Heart right ventricle (tissue), 16 donors: ENCODE data around the gene TCF12. TPM values are rescaled to one million over a fixed set of nuclear protein-coding genes. Genes with fewer than 3 reads are reported as not detected.
A peak's percentile ranks its signal among the peaks of the same experiment; 100 is the strongest.

Experiments
- ATAC-seq, 8 donors: fragments of 200-7000 bp; cut with Tn5 transposase; one replicate each; pipeline ENCODE4 v1.9.1; 2020; ENCODE audit warnings: mild to moderate bottlenecking in 8 of 8, moderate library complexity in 8 of 8, moderate number of reproducible peaks in 1 of 8
- DNase-seq, 2 donors: peaks; one replicate each; pipeline ENCODE4 v3.0.0-alpha.2; 2020
- H3K27ac ChIP-seq, 10 donors: fragments of 200-600 bp; sonication (generic) in 2 of 10; one replicate each; pipeline versions ENCODE4 v1.5.0 to v1.8.0; 2020 to 2022; ENCODE audit warnings: mild to moderate bottlenecking in 3 of 10
- H3K27me3 ChIP-seq, 7 donors: fragments of 200-600 bp; one replicate each; pipeline ENCODE4 v1.8.0; 2021 to 2022; ENCODE audit warnings: mild to moderate bottlenecking in 2 of 7
- H3K36me3 ChIP-seq, 9 donors: fragments of 200-600 bp; sonication (generic) in 1 of 9; one replicate each; pipeline versions ENCODE4 v1.5.0 to v1.8.0; 2020 to 2022; ENCODE audit warnings: mild to moderate bottlenecking in 2 of 9
- H3K4me1 ChIP-seq, 9 donors: fragments of 200-600 bp; sonication (generic) in 1 of 9; one replicate each; pipeline versions ENCODE4 v1.5.0 to v1.8.0; 2020 to 2022; ENCODE audit warnings: mild to moderate bottlenecking in 4 of 9
- H3K4me3 ChIP-seq, 10 donors: fragments of 200-600 bp; sonication (generic) in 2 of 10; one replicate each; pipeline versions ENCODE4 v1.5.0 to v1.8.0; 2020 to 2022; ENCODE audit warnings: mild to moderate bottlenecking in 7 of 10, moderate library complexity in 2 of 10
- H3K9me3 ChIP-seq, 11 donors: fragments of 200-600 bp in 10 of 11; sonication (generic) in 2 of 11; one replicate each; pipeline versions ENCODE4 v1.5.0 to v1.8.0; 2013 to 2022; ENCODE audit warnings: mild to moderate bottlenecking in 2 of 11, control low read depth in 1 of 11, moderate library complexity in 1 of 11
- CTCF ChIP-seq, 9 donors: fragments of 200-600 bp; sonication (generic) in 2 of 9; IDR thresholded peaks; one replicate each; pipeline versions ENCODE4 v1.5.0 to v1.8.0; 2021 to 2022; ENCODE audit warnings: antibody characterized with exemption in 9 of 9, mild to moderate bottlenecking in 5 of 9, moderate library complexity in 1 of 9
- WGBS, 2 donors: extraction: QIAGEN DNeasy Blood & Tissue Kit; methylation state at CpG; one replicate each; pipeline ENCODE4 v1.1.7; 2013; ENCODE audit warnings: inconsistent platforms in 1 of 2; 5-methylcytosine and 5-hydroxymethylcytosine counted together
- intact Hi-C, 10 donors: fragments of 100-400 bp; cut with DNase I; formaldehyde crosslinking; loops; one replicate each; pipeline versions ENCODE4 v1.11.1 to v1.14.2; 2022
- polyA plus RNA-seq, 2 donors: library from polyadenylated mRNA; stranded (reverse); fragments of 200-250 nt; gene quantifications; one replicate each; pipeline ENCODE4 v1.2.3, GENCODE V29; 2013
- total RNA-seq, 10 donors: library from RNA; stranded (reverse); fragmentation: NEBNext Ultra II Directional in 3 of 10; extraction: Animal tissue kit (Norgen Biotek cat#: 25700) in 3 of 10; gene quantifications; one replicate each; pipeline versions ENCODE4 v1.2.1 to v1.2.4, GENCODE V29; 2021 to 2023
- donor health status: Arrhythmogenic right ventricular cardiomyopathy.
- donor health status: ischemic (EF 13 %, LVEDD 7.1; RV severe dilation, severe dysfunction).
- donor health status: healthy with polysubstance abuse.
- donor health status: DM: no; HTN: yes; CAD: no.
- donor health status: DM: no; HTN: no; CAD: no.
- donor health status: ischemic (EF 25% LVEDD 6.9; RV normal size, moderate dysfunction).
- donor health status: ischemic (EF 25% LVEDD 5.7; RV mildly dilated, moderate dysfunction).
- donor health status: healthy.
- donor health status: DM: yes; HTN: yes; CAD: no.
- donor health status: Ischemic cardiomyopathy.
- donor health status: ischemic (EF 35%, LVEDD 5.7; RV mildly dilated, moderate dysfunction).
- donor health status: nonischemic (EF 11% LVEDD 7.7; RV severe dilation, severe dysfunction).
- donor health status: DM: yes; HTN: yes; CAD: no.
- donor health status: PGD.
- donor health status: ischemic (EF 29% LVEDD 5.4; RV normal size, mild dysfunction).
- donor health status: nonischemic (EF 23%, LVEDD 6.1; RV moderate dilation, normal function).

TCF12 gene
- total and polyA plus RNA-seq, 12 donors, result 8.7 to 55.7 (median 38.4) TPM

- ATAC-seq (no peak), DNase-seq (no peak)
- H3K27me3 ChIP-seq, result no peaks in the 10 kb centered on the region
- no peaks in the 10 kb centered on the region for H3K9me3 ChIP-seq
- H3K27ac ChIP-seq, result no peak overlapping the region
- WGBS, 2 donors, result 88 to 94% methylated on average over 4 of the region's 4 CpGs
- H3K4me1 ChIP-seq, result peaks cover 0 to 13% (median 5%) of the 10 kb centered on the region in 9 donors
- TF ChIP-seq CTCF (IDR thresholded peaks at IDR 0.05), result no peak
- no peaks in the 10 kb centered on the region for H3K36me3 ChIP-seq
- H3K4me3 ChIP-seq, result no peak overlapping the region
- intact Hi-C loops, result loop anchor here in 9 of 10 donors (10.0 kb wide), 5 partner anchors 87 to 807 kb away; partner anchors contain the start of gene TCF12 (in 1 of the 9)
Observed at GRCh38 chr15:57301307-57301706, 382.9 kb downstream of the TCF12 start.

- H3K36me3 ChIP-seq, result no peaks in the 10 kb centered on the region
- DNase-seq (no peak), ATAC-seq (no peak)
- H3K27me3 ChIP-seq, result no peaks in the 10 kb centered on the region
- no peaks in the 10 kb centered on the region for H3K9me3 ChIP-seq
- no peak overlapping the region for H3K4me3 ChIP-seq
- intact Hi-C loops, result loop anchor here in 9 of 10 donors (10.0 kb wide), 5 partner anchors 88 to 808 kb away; partner anchors contain the start of gene TCF12 (in 1 of the 9)
- H3K4me1 ChIP-seq, result peaks cover 0 to 25% (median 12%) of the 10 kb centered on the region in 9 donors
- no peak overlapping the region for H3K27ac ChIP-seq
- TF ChIP-seq CTCF (IDR thresholded peaks at IDR 0.05), result no peak
- whole genome bisulfite sequencing, 2 donors, result 82 to 84% methylated on average over 9 of the region's 9 CpGs
Observed at GRCh38 chr15:57302640-57303257, 384.3 kb downstream of the TCF12 start.

- Histone ChIP-seq H3K27ac (no peak overlapping the region), H3K4me1 (peaks cover 0 to 18% (median 12%) of the 10 kb centered on the region in 9 donors), H3K36me3 (no peaks in the 10 kb centered on the region), H3K9me3 (no peaks in the 10 kb centered on the region), H3K27me3 (no peaks in the 10 kb centered on the region), H3K4me3 (no peak overlapping the region)
- 82 to 84% methylated on average over 4 of the region's 4 CpGs for WGBS, 2 donors
- ATAC-seq (no peak), DNase-seq (no peak)
- TF ChIP-seq CTCF (IDR thresholded peaks at IDR 0.05), result no peak
- intact Hi-C loops, result loop anchor here (5.0 to 10.0 kb wide), 9 partner anchors 90 to 813 kb away; partner anchors contain the start of gene TCF12 (in 1 of the 10)
Observed at GRCh38 chr15:57305009-57305408, 386.6 kb downstream of the TCF12 start.

- peak overlapping the region in 6 of 10 donors; percentile 30 to 54 (median 34) for H3K27ac ChIP-seq
- intact Hi-C loops, result loop anchor here (1.0 to 10.0 kb wide), 11 partner anchors 92 to 814 kb away; partner anchors contain the start of gene TCF12 (in 1 of the 10)
Observed at GRCh38 chr15:57306161-57306943, 387.9 kb downstream of the TCF12 start.

More at GRCh38 chr15:57306161-57306943, 387.9 kb downstream of the TCF12 start:
- Histone ChIP-seq H3K36me3 (no peaks in the 10 kb centered on the region), H3K4me1 (peaks cover 0 to 18% (median 12%) of the 10 kb centered on the region in 9 donors), H3K4me3 (peak overlapping the region; percentile 19 to 84 (median 58)), H3K27me3 (no peaks in the 10 kb centered on the region), H3K9me3 (no peaks in the 10 kb centered on the region)
- 2% methylated on average over 45 of the region's 45 CpGs for WGBS, 2 donors
- DNase-seq, result peak; percentile 87 to 92
- peak; percentile 82 to 96 (median 91) for TF ChIP-seq CTCF (IDR thresholded peaks at IDR 0.05)
- ATAC-seq, result peak; percentile 88 to 95 (median 91)
